Breast epithelium (tissue), 4 donors: ENCODE measurements around the gene GREB1. TPM values are rescaled to one million over a fixed set of nuclear protein-coding genes. Genes with fewer than 3 reads are reported as not detected.

Source experiments
- DNase-seq, 2 donors: peaks; one replicate each; pipeline ENCODE4 v3.0.0-alpha.2; 2019; ENCODE audit warnings: low spot score in 2 of 2
- H3K27ac ChIP-seq, 2 donors: fragments of 200-600 bp; sonication (generic) in 1 of 2; one replicate each; pipeline ENCODE4 v1.5.1; 2016 to 2019; ENCODE audit warnings: mild to moderate bottlenecking in 1 of 2
- H3K27me3 ChIP-seq, 2 donors: fragments of 200-600 bp; sonication (generic) in 1 of 2; one replicate each; pipeline versions ENCODE4 v1.5.1 to v1.6.0; 2017 to 2019; ENCODE audit warnings: control low read depth in 1 of 2, mild to moderate bottlenecking in 1 of 2
- H3K36me3 ChIP-seq: fragments of 200-600 bp; one replicate; pipeline ENCODE4 v1.5.1; 2019
- H3K4me1 ChIP-seq, 2 donors: fragments of 200-600 bp; sonication (generic); one replicate each; pipeline ENCODE4 v1.5.1; 2016 to 2019; ENCODE audit warnings: control low read depth in 1 of 2
- H3K4me3 ChIP-seq, 3 donors: fragments of 200-600 bp; sonication (generic); 1 replicate in 2 of 3; 2 replicates in 1 of 3; pipeline ENCODE4 v1.5.1; 2016 to 2019; ENCODE audit warnings: mild to moderate bottlenecking in 3 of 3, moderate library complexity in 2 of 3
- H3K9me3 ChIP-seq, 2 donors: fragments of 200-600 bp; sonication (generic) in 1 of 2; one replicate each; pipeline ENCODE4 v1.5.1; 2016 to 2019; ENCODE audit warnings: control low read depth in 1 of 2
- POLR2A ChIP-seq: fragments of 450-650 bp; IDR thresholded peaks from one replicate; pipeline ENCODE4 v1.6.1; 2016; ENCODE audit warnings: antibody characterized with exemption, mild to moderate bottlenecking, moderate library complexity
- POLR2AphosphoS5 ChIP-seq, 3 donors: sonication (generic); formaldehyde crosslinking; IDR thresholded peaks; one replicate each; pipeline ENCODE4 v1.6.1; 2017; ENCODE audit warnings: antibody characterized with exemption in 3 of 3
- intact Hi-C: fragments of 100-400 bp; cut with DNase I; formaldehyde crosslinking; loops from one replicate; pipeline ENCODE4 v1.15.1; 2023; ENCODE audit warnings: low total_unique reads
- total RNA-seq, 3 donors: library from RNA; depleted of rRNA; stranded (reverse); fragments of >200 nt; gene quantifications; one replicate each; pipeline ENCODE4 v1.1.0, GENCODE V29; 2016
- TF ChIP-seq, protein P1 (sequence below), 3 donors: fragments of 450-650 bp; IDR thresholded peaks; one replicate each; pipeline ENCODE4 v1.5.1; 2016 to 2017; ENCODE audit warnings: antibody characterized with exemption in 3 of 3, mild to moderate bottlenecking in 3 of 3, moderate library complexity in 3 of 3

Gene GREB1
- total RNA-seq, 3 donors from 2014 or later, result 5.4 to 83.6 (median 42.9) TPM

DNA sequence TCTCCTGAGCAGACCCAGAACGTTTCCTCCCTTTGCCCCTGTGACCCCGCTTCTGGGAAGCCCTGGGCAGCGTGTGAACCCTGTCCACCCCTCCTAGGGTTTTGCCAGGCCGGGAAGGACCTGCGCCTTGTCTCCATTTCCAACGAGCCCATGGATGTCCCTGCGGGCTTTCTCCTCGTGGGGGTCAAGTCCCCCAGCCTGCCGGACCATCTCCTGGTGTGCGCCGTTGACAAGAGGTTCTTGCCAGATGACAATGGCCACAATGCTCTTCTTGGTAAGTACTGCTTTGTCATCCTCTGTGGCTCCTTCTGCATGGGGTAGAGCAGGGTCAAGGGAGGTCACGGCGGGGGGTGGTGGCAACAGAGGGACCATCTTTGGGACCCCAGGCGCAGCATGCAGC is 32.5 kb downstream of the GREB1 start:
- Histone ChIP-seq H3K27ac (no peak overlapping the region), H3K4me1 (no peaks in the 10 kb centered on the region), H3K27me3 (no peaks in the 10 kb centered on the region), H3K9me3 (no peaks in the 10 kb centered on the region), H3K4me3 (no peak overlapping the region), H3K36me3 (no peaks in the 10 kb centered on the region)
- no peak for DNase-seq
- no peak for TF ChIP-seq POLR2A
- TF ChIP-seq, protein P1, sequence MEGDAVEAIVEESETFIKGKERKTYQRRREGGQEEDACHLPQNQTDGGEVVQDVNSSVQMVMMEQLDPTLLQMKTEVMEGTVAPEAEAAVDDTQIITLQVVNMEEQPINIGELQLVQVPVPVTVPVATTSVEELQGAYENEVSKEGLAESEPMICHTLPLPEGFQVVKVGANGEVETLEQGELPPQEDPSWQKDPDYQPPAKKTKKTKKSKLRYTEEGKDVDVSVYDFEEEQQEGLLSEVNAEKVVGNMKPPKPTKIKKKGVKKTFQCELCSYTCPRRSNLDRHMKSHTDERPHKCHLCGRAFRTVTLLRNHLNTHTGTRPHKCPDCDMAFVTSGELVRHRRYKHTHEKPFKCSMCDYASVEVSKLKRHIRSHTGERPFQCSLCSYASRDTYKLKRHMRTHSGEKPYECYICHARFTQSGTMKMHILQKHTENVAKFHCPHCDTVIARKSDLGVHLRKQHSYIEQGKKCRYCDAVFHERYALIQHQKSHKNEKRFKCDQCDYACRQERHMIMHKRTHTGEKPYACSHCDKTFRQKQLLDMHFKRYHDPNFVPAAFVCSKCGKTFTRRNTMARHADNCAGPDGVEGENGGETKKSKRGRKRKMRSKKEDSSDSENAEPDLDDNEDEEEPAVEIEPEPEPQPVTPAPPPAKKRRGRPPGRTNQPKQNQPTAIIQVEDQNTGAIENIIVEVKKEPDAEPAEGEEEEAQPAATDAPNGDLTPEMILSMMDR (IDR thresholded peaks at IDR 0.05), result no peak
- TF ChIP-seq POLR2AphosphoS5 (IDR thresholded peaks at IDR 0.05), result no peak
- intact Hi-C loops, result no loop called here

DNA sequence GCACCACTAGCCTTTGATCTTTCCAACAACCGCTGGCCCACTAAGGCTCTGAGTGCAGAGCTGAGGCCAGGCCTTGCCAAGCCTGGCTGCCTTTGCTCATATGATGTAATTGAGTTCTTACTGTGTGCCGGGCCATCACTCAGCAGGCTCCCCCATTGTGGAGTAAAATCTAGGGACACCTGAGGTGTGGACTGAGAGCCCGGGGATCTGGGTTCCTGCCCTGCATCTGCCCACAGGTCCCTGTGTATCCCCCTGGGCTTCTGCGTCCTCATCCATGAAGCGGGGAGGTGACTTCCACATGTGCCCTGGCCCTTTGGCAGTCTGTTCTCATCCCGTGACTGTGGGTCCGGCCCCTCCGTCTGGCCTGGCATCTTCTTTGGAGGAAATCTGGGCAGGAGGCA is 33.8 kb downstream of the GREB1 start:
- no peaks in the 10 kb centered on the region for H3K36me3 ChIP-seq
- no peak for DNase-seq
- TF ChIP-seq, protein P1 (IDR thresholded peaks at IDR 0.05), result no peak
- no peak for TF ChIP-seq POLR2AphosphoS5 (IDR thresholded peaks at IDR 0.05)
- TF ChIP-seq POLR2A, result no peak
- no peaks in the 10 kb centered on the region for H3K27me3 ChIP-seq
- no peak overlapping the region for H3K4me3 ChIP-seq
- intact Hi-C loops, result no loop called here
- H3K9me3 ChIP-seq, result no peaks in the 10 kb centered on the region
- no peak overlapping the region for H3K27ac ChIP-seq
- H3K4me1 ChIP-seq, result no peaks in the 10 kb centered on the region

DNA sequence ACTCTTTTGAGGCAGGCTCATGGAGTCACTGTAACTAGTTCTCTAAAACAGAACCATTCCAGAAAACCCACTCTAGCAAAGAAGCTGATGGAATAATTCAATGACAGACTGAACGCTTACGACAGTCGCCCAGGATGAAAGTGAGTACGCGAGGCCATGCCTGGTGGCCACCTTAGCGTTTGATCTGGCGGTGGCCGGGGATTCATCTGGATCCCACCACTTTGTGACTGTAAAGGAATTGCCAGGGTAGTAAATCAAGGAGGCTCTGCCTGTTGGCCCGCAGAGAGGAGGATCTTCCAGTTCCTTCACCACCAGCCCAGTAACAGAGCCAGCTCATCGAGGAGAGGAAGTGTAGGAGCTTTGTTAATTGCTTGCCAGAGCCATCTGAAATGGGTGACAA is 34.6 kb downstream of the GREB1 start:
- no peaks in the 10 kb centered on the region for H3K9me3 ChIP-seq
- DNase-seq, result no peak
- H3K4me3 ChIP-seq, result no peak overlapping the region
- no peaks in the 10 kb centered on the region for H3K4me1 ChIP-seq
- TF ChIP-seq, protein P1 (IDR thresholded peaks at IDR 0.05), result no peak
- TF ChIP-seq POLR2AphosphoS5 (IDR thresholded peaks at IDR 0.05) (no peak), POLR2A (no peak)
- no peak overlapping the region for H3K27ac ChIP-seq
- no peaks in the 10 kb centered on the region for H3K36me3 ChIP-seq
- intact Hi-C loops, result no loop called here
- no peaks in the 10 kb centered on the region for H3K27me3 ChIP-seq

DNA sequence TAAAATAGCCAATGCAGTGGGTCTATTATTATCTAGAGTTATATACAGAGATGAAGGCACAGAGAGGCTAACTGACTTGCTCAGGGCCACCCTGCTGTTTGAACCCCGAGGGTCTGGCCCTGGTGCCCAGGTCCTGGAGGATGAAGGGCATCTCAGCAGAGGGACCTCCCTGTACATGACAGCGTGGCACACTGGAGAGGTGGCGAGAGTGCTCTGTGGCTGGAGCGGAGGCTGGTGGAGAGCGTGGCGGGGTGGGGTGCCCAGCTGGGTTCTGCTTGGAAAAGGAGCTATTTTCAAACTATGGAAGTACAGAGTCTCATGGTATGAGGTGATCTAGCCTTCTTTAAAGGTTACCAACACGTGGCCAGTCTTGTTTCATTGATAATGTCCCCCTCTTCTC is 35.8 kb downstream of the GREB1 start:
- Histone ChIP-seq H3K36me3 (no peaks in the 10 kb centered on the region), H3K27me3 (no peaks in the 10 kb centered on the region), H3K27ac (no peak overlapping the region), H3K4me1 (no peaks in the 10 kb centered on the region), H3K4me3 (no peak overlapping the region), H3K9me3 (no peaks in the 10 kb centered on the region)
- intact Hi-C loops, result no loop called here
- no peak for DNase-seq
- TF ChIP-seq POLR2A (no peak), POLR2AphosphoS5 (IDR thresholded peaks at IDR 0.05) (no peak)
- TF ChIP-seq, protein P1 (IDR thresholded peaks at IDR 0.05), result no peak

DNA sequence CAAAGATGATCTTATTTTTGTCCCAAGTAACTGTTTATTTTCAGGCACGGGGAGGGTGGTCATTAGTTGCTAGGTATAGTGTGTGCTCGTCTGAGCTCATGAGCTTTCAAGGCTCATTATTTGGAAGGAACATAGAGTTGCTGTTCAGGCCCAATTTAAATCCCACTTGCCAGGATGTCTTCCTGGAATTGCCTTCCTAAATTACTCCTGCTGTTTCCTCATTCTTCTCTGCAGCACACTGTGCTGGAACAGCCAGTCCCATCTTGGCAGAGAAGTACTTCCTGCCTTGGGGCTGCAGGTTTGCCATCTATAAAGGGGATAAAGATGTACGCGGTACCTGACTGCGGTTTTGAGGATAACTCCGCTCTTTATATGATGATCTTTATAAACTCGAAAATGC is 37.3 kb downstream of the GREB1 start:
- intact Hi-C loops, result no loop called here
- Histone ChIP-seq H3K36me3 (no peaks in the 10 kb centered on the region), H3K4me1 (no peaks in the 10 kb centered on the region), H3K9me3 (no peaks in the 10 kb centered on the region), H3K4me3 (no peak overlapping the region), H3K27ac (peak overlapping the region in 1 of 2 donors; percentile 61), H3K27me3 (no peaks in the 10 kb centered on the region)
- peak in 1 of 3 donors; percentile 38 for TF ChIP-seq POLR2AphosphoS5 (IDR thresholded peaks at IDR 0.05)
- TF ChIP-seq, protein P1 (IDR thresholded peaks at IDR 0.05), result no peak
- DNase-seq, result peak in 1 of 2 donors; percentile 65
